Activated CD4-positive, CD25-positive, alpha-beta regulatory T cell (primary cell): ENCODE measurements around the gene FAM53B.
A peak's percentile ranks its signal among the peaks of the same experiment; 100 is the strongest.

Experiments used
- DNase-seq, 4 experiments: peaks; one replicate each; lab custom pipeline; 2025; lab: John Stamatoyannopoulos, UW

FAM53B gene

DNA sequence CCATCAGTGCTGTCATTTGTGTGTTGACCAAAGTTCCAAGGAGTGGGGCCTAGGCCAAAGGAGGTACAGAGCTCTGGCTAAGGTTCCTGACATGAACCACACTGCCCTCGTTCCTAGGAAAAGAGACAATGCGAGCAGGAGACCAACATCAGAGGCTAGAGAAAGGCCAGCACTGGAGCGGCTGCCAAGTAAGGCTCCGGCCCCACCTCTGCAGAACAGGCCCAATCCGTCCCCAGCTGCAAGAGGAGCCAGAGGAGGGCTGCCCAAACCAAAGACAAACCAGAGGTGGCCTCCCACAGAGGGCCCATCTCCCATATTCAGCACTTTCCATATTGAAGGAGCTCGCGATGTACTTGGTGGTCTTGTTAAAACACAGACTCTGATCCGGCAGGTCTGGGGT is 81.0 kb downstream of the FAM53B start:
- DNase-seq, result no peak

DNA sequence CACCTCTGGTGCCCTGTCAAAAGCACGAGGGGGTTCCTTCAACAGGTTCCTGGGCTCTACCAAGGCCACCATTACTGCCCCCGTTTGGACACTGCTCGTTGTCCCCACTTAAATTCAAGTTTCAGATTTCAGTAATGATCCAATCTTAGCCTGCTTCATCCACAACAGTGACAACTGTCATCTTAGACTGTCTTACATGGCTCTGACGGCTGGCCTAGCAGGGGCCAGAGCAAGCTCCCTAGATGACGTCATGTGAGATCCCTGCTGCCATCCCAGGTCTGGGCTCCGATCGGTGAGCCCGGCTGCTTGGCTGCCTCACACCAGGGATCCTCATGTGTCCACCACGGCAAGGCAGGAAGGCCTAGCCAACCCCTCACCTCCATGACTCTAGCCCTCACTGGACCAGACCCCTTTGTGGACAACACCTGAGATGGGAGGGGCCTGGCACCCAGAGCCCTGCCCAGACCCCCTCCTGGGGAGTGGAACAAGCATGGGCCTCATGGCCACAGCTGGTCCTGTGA is 82.5 kb downstream of the FAM53B start:
- DNase-seq, result no peak

DNA sequence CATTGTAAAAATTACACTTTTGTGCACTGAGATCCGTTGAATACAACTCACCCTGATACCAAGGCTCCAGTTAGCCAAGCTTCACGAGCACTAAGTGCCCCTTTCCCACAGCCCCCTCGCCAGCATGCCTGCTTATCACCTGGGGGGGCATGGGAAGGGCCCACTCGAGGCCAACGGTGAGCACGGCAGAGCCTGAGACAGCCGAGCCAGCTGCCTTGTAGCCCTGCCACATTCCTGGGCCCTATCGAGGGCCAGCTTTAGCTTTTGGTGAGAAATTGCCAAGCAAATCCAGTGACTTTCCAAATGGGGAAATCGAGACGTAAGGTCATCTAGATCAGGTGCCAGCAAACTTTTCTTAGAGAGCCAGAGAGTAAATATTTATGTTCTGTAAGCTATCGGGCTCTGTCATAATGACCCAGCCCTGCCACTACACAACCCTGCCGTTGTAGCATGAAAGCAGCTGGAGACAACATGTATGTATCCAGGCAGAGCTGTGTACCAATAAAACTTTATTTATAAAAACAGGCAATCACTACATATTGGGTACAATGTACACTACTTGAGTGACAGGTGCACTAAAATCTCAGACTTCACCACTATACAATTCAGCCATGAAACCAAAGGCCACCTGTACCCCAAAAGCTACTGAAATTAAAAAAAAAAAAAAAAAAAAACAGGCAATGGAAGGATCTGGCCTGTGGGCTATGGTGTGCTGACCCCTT is 83.6 kb downstream of the FAM53B start:
- DNase-seq, result no peak

DNA sequence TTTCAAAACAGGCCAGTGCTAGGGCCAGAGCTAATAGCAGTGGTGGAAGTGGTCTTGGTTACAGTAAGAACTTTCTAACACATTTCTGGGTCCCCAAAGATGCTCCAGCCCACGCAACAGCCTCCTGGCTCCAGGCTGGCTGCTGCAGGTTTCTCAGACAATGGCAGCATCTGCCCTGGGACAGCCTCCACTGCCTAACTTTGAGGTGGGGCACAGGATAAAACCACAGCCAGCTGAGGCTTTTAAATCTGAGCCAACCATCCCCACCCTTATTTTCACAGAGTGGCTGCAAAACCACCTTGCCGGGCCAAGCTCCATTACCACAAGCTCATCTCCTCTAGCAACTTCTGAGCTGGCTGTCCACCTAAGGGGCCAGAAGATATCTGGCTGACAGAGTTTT is 84.8 kb downstream of the FAM53B start:
- DNase-seq, result no peak

DNA sequence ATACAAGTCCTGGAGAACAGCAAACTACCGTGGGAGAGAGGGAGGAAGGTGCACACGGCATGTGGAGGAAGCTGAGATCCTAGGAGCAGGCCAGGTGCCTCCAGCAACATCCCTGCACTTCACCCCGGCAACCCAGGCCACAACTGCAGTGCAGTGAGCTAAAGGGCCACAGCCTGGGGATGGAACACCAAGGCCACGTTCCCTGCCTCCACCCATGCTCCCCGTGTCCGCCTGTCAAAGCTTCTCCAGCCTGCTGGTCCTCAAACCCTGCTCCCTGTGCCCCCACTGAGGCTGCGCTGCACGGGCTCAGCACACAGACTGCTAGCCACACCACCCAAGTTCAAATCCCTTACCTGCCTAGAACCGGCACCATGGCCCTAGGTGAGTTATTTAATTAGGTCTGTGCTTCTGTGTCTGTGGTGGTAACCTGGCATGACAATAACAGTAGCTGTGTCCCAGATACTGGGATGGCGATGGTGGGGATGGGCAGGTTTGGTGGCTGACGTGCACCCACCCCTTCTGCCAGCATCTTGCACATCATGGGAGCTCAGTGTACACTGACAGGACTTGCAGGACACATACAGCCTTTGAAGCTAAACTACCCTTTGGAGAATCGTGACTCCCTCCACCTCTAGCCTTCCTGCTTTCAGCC is 85.5 kb downstream of the FAM53B start:
- DNase-seq, result no peak

DNA sequence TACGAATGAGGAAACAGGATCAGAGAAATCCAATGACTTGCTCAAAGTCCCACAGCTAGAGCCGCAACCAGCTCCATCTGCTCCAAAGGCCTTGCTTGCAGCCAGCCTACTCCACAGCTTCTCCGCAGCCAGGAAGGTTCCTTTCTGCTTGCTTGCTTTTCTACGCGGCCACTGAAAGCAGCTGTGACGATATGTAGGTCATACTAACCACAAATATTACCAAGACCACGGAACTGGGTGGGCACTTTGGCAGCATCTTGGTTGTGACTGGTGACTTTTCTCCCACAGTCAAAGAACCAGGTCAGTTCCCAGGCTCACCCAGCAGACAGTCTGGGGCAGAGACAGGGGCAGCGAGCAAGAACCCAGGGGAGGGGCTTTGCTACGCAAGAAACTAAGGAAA is 86.4 kb downstream of the FAM53B start:
- DNase-seq, result no peak

DNA sequence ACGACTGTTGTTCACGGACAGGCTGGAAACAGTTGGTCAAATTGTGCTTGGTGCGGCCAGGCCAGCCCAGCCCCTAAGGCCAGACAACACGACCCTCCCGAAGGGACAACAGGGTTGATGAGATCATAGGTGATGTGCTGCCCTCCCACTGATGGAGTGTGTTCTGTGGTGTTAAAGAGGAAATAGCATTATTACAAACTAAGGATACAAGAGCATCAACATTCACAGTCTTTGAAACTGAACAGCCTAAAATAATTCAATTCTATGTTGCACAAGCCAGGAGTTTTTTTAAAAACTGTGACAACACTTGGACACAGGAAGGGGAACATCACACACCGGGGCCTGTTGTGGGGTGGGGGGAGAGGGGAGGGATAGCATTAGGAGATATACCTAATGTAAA is 87.6 kb downstream of the FAM53B start:
- no peak for DNase-seq

DNA sequence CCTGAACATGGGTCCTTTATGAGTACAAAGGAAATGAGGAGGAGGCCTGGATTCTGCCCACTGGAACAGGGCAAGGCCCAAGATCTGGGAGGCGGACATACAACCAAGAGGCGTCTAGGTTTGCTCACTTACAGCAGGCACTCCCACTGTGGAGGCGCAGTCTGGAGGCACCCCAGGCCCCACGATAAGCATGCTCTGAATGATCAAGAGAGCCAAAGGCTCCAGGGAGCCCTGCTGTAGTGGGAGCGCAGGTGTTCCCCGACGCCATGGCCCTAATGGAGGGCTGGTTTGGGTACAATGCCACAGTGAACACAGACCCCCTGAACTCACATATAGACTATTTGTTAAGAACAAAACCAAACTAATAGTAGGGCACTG is 88.1 kb downstream of the FAM53B start:
- no peak for DNase-seq

DNA sequence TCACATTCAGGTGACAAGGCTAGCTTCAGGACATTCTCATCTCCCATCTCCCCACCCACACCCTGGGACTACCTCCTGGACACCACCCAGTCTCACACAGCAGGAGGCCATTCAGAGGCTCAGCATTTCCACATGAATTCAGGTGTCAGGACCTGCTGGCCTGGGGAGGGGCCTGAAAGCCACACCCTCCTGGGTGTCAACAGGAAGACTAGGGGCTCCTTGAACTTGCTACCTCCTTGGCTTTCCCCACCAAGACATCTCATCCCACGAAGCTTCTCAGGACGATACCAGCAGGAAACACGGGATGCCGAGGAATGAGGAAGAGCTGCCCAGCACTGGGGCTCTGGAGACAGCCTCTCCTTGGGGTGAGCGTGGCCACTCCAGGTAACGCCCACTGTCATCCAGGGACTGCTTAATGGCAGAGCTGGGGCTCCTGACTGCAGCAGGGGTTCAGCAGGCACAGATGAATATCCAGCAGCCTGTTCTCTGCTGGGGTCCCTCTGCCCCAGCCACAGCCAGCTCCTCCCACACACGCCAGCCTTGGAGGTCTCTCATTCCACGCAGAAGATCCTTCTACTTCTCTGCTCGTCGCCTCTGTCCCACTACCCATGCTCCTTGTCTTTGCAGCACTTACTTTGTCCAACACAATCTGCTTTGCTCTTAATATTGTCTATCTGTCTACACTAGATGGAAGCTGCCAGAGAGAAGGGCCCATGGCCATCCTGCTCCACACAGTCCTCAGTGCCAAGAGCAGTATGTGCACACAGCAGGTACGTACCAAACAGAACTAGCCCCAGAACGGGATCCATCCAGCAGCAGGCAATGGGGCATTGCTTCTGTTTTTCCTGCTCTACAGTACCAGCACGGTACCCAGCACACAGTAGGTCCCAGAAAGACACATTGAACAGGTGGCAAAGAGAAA is 88.7 kb downstream of the FAM53B start:
- DNase-seq, result no peak

DNA sequence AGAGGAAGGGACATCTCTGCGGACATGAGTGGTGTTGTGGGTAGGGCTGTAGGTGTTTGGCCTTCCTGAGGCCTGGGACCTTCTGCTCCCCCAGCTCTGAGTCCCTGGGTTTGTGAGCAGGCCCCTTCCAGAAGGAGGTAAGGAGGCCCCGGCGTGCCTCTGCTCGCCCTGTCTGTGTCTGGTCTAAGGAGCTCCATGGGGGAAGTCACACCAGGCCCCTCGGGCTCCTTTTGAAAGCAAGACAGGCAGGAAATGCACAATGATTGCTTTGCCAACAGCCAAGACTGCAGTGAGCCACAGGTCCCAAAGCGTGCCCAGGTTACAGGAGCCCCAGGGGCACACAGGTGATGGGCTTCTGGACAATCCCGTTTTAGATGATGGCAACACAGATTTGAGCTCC is 89.5 kb downstream of the FAM53B start:
- no peak for DNase-seq

DNA sequence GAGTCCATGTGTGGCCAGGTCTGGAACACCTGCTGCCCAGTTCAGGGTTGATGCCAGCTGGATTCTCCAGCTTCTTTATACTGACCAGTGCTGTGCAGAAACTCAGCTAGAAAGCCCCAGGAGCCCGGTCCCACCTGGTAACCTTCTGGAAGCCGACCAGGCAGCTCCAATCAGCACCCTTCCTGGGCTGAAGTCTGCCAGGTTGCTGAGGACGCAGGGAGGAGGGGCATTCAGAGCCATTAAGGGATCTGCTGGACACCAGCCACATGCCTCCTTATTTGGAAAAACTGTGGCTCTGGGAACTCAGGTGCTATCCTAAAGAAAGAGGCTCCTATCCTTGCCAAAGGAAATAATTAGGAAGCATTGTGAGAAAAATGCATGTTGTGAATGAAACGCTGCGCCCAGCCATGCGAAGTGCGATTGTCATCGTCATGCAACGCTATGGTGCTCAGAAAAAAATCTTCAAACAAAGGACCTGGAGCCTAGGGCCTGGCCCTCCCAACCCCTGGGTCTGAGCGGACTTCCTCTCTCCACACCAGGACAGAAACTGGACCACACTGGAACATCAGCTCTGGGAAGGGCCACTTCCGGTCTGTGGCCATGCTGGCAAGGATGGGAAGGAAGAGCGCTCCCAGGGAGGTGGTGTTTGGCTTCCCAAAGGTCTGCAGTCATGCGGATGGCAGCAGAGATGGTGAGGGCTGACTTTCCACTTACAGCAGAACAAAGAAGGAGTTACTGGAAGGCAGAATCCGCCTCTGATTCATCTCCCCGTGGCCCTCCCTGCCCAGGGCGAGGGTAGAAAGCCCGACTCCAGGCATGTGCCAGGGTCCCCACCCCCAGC is 90.1 kb downstream of the FAM53B start:
- DNase-seq, result no peak

DNA sequence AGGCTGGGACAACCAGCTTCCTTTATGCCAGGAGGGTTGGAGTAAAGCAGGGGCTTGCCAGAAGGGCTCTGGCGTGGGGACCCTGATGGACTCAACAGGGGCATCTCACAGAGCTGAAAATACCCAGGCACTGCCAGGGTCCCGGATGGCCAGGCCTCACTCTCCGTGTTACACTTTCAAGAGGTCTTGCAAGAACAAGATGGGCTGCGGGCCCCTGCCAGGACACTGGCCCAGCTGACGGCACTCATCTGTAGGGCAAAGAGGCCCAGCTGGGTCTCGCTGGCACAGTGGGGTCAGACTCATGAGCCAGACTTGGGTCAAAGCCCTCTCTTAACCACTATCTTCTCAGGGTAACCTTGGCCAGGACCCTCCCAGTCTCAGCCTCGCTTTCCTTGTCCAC is 90.9 kb downstream of the FAM53B start:
- no peak for DNase-seq

DNA sequence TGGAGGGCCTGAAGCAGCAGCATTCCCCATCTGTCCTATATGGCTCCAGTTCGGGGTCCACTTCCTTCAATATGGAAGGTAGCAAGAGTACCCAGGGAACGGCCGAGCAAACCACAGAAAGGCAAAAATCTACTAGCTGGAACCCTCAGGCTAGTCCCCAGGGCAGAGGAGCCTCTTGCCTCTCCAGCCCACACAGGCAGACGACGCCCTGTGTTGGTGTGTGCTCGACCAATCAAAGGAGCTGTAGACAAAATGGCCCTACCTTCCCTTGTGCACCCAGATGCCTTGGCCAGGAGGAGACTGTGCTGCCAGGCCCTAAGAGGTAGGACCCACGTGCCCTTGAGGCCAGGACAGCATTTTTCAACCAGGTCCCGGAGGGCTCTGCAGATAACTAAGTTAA is 91.5 kb downstream of the FAM53B start:
- no peak for DNase-seq

DNA sequence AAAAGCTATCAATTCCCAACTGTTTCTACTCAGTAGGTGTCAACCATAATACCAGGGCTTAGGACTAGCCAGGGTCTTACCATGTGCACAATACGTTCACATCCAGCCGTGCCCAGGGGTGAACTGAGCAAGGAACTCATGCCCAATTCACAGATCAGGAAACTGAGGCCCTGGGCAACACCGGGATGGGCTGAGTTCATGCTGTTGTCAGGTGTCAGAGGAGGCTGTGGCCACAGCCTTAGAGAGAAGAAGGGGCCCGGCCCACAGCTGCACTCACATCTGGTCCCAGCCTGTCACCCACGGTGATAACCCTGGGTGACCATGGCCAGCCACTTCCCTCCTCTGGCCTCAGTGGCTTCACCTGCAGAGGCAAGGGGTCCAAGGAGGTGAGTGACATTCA is 92.0 kb downstream of the FAM53B start:
- DNase-seq, result no peak

DNA sequence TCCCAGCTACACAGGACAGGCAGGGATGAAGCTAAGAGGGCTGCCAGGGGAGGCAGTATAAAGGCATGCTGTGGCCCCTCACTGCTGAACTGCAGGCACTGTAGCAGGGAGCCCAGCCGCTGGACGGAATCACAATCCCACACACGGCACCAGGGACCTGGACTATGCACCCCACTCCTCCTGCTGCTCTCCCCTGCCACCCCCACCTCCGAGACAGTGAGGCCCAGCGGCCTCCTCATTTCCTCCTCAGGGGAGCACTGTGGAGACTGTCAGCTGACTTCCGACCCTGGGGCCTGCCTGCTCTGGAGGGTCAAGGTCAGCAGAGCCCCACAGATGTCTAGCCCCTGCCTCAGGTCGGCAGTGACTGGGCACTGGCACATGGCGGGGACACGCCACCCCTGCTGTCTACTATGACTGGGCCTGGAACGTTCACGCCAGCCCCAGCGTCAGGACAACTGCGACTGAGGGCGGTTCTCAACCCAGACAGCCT is 92.7 kb downstream of the FAM53B start:
- DNase-seq, result no peak

DNA sequence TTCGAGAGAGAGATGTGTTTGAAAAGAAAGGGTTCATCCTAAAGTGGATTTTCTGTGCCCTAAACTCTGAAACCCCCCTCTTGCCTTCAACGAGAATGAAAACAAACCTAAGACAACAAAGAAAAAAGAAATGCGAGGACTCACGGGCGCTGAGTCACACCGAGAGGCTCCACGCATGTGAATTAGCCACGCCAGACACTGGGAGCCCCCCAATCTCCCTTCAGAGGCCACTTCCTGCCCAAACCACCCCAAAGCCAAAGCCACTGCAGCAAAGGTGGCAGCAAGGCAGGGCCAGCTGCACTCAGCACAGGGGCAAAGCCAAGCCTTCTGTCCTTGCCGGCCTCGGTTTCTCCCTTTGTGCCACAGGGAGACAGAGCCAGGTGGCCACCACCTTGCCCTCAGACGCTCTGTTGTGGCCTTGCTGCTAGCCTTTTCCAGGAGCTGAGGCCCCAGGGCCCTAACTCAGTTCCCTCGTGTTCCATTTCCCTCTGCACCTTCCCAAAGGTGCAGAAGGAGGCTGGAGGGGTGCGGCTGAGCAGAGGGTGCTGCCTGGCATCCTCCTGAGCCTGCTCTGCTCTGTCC is 93.3 kb downstream of the FAM53B start:
- peak; percentile 29 to 54 (median 43) for DNase-seq

DNA sequence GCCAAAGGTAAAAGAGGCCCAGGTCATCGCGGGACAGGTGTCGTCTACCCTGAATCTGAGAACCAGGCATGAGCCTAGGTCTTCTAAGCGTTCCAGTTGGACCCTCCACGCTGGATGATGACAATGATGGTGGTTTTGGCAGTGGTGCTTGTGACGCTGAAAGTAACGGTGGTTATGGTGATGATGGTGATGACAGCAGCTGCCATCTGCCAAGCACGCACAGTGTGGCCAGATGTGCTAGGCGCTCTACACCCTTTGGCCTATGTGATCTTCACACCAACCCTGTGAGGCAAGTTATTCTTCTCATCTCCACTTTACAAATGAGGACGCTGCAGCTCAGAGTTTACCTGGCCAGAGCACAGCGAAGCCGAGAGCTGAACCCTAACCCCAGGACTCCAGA is 93.9 kb downstream of the FAM53B start:
- no peak for DNase-seq

DNA sequence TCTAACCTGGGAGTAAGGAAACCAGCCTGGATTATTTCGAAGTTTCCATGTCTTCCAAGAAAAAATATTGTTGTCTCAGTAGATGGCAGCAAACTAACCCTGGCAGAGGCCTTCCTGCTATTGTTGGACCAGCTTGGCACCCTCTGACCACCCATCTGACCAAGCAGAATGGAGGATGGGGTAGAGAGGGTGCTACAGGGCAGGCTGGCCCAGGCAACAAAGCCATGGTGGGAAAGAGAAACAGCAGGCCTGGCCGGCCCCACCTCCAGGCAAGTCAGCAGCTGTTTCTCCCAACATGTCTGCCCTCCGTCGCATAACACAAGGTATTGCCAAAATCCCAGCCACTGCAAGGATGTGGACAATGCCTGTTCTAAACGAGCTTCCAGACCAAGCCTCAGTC is 95.0 kb downstream of the FAM53B start:
- no peak for DNase-seq

DNA sequence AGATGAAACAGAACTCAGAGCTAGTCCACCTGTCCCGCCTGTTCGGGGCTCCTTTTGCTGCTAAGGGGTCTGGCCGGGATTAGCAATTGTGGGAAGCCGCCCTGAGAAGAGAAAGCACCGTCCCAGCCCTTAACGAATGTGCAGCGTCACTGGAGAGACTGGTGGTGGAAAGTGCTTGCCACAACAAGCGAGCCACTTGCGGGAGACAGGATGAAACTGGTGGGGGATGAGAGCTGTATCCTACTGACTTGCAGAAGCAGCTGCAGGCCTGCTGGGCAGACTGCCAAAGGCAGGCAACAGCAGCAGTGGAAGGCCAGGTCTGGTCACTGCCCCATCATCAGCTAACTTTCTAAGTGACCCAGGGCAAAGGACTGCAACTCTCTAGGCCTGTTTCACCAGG is 95.4 kb downstream of the FAM53B start:
- DNase-seq, result no peak

DNA sequence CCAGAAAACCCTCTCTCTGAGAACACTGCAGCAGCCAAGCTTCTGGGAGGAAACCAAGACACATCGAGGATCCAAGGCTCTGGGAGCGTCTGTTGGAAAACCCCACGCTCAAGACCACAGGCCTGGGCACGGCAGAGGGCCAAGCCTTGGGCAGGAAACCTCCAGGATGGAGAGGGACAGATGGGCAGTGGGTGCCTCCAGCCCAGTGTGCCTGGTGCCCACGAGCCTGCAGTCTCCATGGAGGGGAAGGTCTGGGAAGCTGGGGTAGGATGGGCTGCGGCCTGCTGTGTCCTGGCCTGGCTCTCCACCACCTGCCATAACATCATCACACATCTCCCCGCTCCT is 96.1 kb downstream of the FAM53B start:
- DNase-seq, result no peak

DNA sequence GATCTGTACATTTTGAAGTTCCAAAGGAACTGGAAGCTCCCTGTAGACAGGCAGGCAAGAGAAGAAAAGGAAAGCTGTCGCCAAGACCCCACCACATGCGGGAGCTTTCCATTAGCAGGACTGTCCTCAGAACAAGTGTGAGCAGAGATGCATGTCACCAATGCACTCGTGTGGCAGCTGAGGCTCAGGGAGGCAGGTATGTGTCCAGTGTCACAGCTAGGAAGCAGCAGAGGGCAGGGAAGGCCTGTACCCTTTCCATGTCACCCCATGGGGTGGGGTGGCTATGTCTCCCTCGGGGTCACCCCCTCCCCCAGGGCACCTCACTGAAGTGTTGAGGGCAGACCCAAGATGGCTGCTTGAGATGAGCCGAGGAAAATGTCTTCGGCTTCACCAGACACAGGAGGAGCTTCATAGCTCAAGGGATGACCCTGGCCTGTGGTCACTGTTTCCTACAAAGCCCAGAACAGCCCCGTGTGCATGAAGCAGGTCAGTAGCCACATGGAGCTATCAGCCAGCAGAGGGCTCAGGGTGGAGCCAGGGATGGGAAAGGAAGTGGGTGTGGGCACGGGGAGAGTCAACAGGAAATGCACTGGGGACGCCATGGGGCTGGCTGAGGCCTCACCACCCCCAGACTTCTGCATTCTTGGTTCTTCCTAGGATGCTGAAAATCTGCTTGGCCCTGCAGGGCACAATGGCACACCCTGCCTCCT is 96.6 kb downstream of the FAM53B start:
- DNase-seq, result peak in 2 of 4 experiments; percentile 40 to 57
